Sigmoid colon (tissue), 4 donors: Measurements from ENCODE around the gene HOXD3.

Experiments
- POLR2A ChIP-seq, 2 donors: fragments of 450-650 bp; IDR thresholded peaks; one replicate each; pipeline ENCODE4 v1.6.1; 2016; ENCODE audit warnings: antibody characterized with exemption in 2 of 2, mild to moderate bottlenecking in 2 of 2, moderate library complexity in 2 of 2
- POLR2AphosphoS5 ChIP-seq, 4 donors: sonication (generic); formaldehyde crosslinking; IDR thresholded peaks; one replicate each; pipeline ENCODE4 v1.6.1; 2017; ENCODE audit warnings: antibody characterized with exemption in 4 of 4
- TF ChIP-seq, protein P1 (sequence below), 4 experiments: fragments of 450-650 bp in 3 of 4; fragments of 200-600 bp in 1 of 4; IDR thresholded peaks; one replicate each; pipeline ENCODE4 v1.5.1; 2016 to 2019; ENCODE audit warnings: antibody characterized with exemption in 4 of 4, mild to moderate bottlenecking in 3 of 4, moderate library complexity in 2 of 4

GRCh38 chr2:176184749-176185148, 27.6 kb downstream of the HOXD3 start:
- TF ChIP-seq, protein P1, sequence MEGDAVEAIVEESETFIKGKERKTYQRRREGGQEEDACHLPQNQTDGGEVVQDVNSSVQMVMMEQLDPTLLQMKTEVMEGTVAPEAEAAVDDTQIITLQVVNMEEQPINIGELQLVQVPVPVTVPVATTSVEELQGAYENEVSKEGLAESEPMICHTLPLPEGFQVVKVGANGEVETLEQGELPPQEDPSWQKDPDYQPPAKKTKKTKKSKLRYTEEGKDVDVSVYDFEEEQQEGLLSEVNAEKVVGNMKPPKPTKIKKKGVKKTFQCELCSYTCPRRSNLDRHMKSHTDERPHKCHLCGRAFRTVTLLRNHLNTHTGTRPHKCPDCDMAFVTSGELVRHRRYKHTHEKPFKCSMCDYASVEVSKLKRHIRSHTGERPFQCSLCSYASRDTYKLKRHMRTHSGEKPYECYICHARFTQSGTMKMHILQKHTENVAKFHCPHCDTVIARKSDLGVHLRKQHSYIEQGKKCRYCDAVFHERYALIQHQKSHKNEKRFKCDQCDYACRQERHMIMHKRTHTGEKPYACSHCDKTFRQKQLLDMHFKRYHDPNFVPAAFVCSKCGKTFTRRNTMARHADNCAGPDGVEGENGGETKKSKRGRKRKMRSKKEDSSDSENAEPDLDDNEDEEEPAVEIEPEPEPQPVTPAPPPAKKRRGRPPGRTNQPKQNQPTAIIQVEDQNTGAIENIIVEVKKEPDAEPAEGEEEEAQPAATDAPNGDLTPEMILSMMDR (IDR thresholded peaks at IDR 0.05) = no peak
- TF ChIP-seq POLR2A (IDR thresholded peaks at IDR 0.05) (no peak), POLR2AphosphoS5 (IDR thresholded peaks at IDR 0.05) (no peak)
